Measurements from ENCODE around the gene MAK. TPM values are rescaled to one million over a fixed set of nuclear protein-coding genes. Genes with fewer than 3 reads are reported as not detected.

MAK gene
- total RNA-seq, 1 experiment from 2014 or later = 0.20 TPM

GRCh38 chr6:10792101-10792500 is 46.2 kb downstream of the MAK start:
- Histone ChIP-seq H4K91ac (ENCODE audit: insufficient read length, low read depth, low read length) (no peak overlapping the region), H2BK5ac (ENCODE audit: insufficient read length, low read length) (no peak overlapping the region), H3K27ac (ENCODE audit: insufficient read length, low read depth, low read length) (no peak overlapping the region), H3K4me2 (ENCODE audit: insufficient read depth, insufficient read length, low read length) (no peak overlapping the region), H2BK20ac (ENCODE audit: low read depth, low read length, poor library complexity, severe bottlenecking) (no peak overlapping the region), H4K8ac (replicated peaks; ENCODE audit: insufficient read length, low read depth, low read length) (no peak overlapping the region), H2AFZ (ENCODE audit: low read length) (no peak overlapping the region), H3K79me2 (ENCODE audit: insufficient read depth, low read length) (no peaks in the 10 kb centered on the region), H3T11ph (ENCODE audit: low read length) (no peak overlapping the region), H4K5ac (ENCODE audit: insufficient read length, low read depth, low read length) (no peak overlapping the region), H3K4ac (ENCODE audit: low read depth, low read length) (no peak overlapping the region), H3K14ac (ENCODE audit: insufficient read depth, low read length) (no peak overlapping the region), H2BK120ac (ENCODE audit: low read depth, low read length, poor library complexity, severe bottlenecking) (no peak overlapping the region), H3K79me1 (ENCODE audit: insufficient read depth, low read depth, low read length, poor library complexity, severe bottlenecking) (no peaks in the 10 kb centered on the region), H3K23me2 (ENCODE audit: insufficient read length, low read depth, low read length, poor library complexity, severe bottlenecking) (no peaks in the 10 kb centered on the region), H3K27me3 (ENCODE audit: insufficient read depth, low read length) (no peaks in the 10 kb centered on the region), H3K9me3 (ENCODE audit: control insufficient read depth, low read depth, low read length) (no peaks in the 10 kb centered on the region), H3K56ac (ENCODE audit: insufficient read length, low read depth, low read length) (no peak overlapping the region), H2BK15ac (ENCODE audit: low read depth, low read length) (no peak overlapping the region), H4K20me1 (ENCODE audit: control insufficient read depth, insufficient read depth, insufficient read length) (no peaks in the 10 kb centered on the region), H3K9ac (ENCODE audit: extremely low read depth, insufficient read length, low read length) (no peak overlapping the region), H3K4me1 (ENCODE audit: insufficient read depth, low read length) (no peaks in the 10 kb centered on the region), H2AK5ac (ENCODE audit: insufficient read length, low read length) (no peak overlapping the region), H2BK12ac (ENCODE audit: insufficient read length, low read depth, low read length) (no peak overlapping the region), H3K18ac (ENCODE audit: insufficient read length, low read depth, low read length) (no peak overlapping the region), H3K23ac (ENCODE audit: insufficient read length, low read depth, low read length) (no peak overlapping the region)
- Mint-ChIP-seq H3K27ac (no peak overlapping the region), H3K27me3 (ENCODE audit: low read depth) (no peaks in the 10 kb centered on the region; the same call in 1 of the 2 replicates), H3K9me3 (no peaks in the 10 kb centered on the region), H3K4me1 (no peaks in the 10 kb centered on the region), H3K36me3 (ENCODE audit: insufficient read depth in 1 of 3, low read depth in 3 of 3) (peaks cover 0 to 3% (median under 1%) of the 10 kb centered on the region in 3 experiments; a peak in 3 of 7 replicates), H3K4me3 (no peak overlapping the region)
- no CpG with 5 or more reads among the region's 5 CpGs for WGBS (ENCODE audit: extremely low coverage, insufficient read length, low lambda C conversion rate)
- no peak for TF ChIP-seq CTCF (conservative IDR thresholded peaks at IDR 0.05)
- no peak for DNase-seq
